DOHH2 (cell line): Measurements from ENCODE around the gene MACROD2.

Experiments used
- H3F3A ChIP-seq: fragments of 200-600 bp; sonication (generic), shearing (Covaris generic); 2 replicates; pipeline ENCODE4 v1.6.0; 2016; ENCODE audit warnings: antibody characterized with exemption, mild to moderate bottlenecking; ENCODE audit not compliant: control insufficient read depth, insufficient read depth
- H3K27ac ChIP-seq: fragments of 200-600 bp; sonication (generic); 2 replicates; pipeline ENCODE4 v1.5.1; 2014; ENCODE audit warnings: low read depth, mild to moderate bottlenecking, low read length, moderate library complexity
- H3K27me3 ChIP-seq: fragments of 200-600 bp; sonication (generic); 2 replicates; pipeline ENCODE4 v1.6.1; 2014; ENCODE audit warnings: mild to moderate bottlenecking, low read length, mixed read lengths; ENCODE audit not compliant: control insufficient read depth
- H3K36me3 ChIP-seq: fragments of 200-600 bp; sonication (generic); 2 replicates; pipeline ENCODE4 v1.6.1; 2014; ENCODE audit warnings: mild to moderate bottlenecking, low read length, moderate library complexity, mixed read lengths; ENCODE audit not compliant: control insufficient read depth
- H3K4me1 ChIP-seq: fragments of 200-600 bp; sonication (generic); 2 replicates; pipeline ENCODE4 v1.6.1; 2014; ENCODE audit warnings: mild to moderate bottlenecking, low read length, mixed read lengths; ENCODE audit not compliant: control insufficient read depth
- H3K4me2 ChIP-seq: fragments of 200-600 bp; sonication (generic); 2 replicates; pipeline ENCODE4 v1.6.0; 2014; ENCODE audit warnings: mild to moderate bottlenecking, low read length, moderate library complexity
- H3K4me3 ChIP-seq: fragments of 200-600 bp; sonication (generic); 2 replicates; pipeline ENCODE4 v1.5.1; 2014; ENCODE audit warnings: mild to moderate bottlenecking, low read length, mixed read lengths
- H3K79me2 ChIP-seq: fragments of 200-600 bp; sonication (generic); 2 replicates; pipeline ENCODE4 v1.6.1; 2014; ENCODE audit warnings: mild to moderate bottlenecking, low read length, mixed read lengths; ENCODE audit not compliant: control insufficient read depth
- H3K9me2 ChIP-seq: fragments of 200-600 bp; sonication (generic); replicated peaks from 2 replicates; pipeline ENCODE4 v1.6.1; 2014; ENCODE audit warnings: mild to moderate bottlenecking, low read length, mixed read lengths; ENCODE audit not compliant: control insufficient read depth
- H3K9me3 ChIP-seq: fragments of 200-600 bp; sonication (generic); 2 replicates; pipeline ENCODE4 v1.6.1; 2014; ENCODE audit warnings: antibody characterized with exemption, low read length, mixed read lengths; ENCODE audit not compliant: control insufficient read depth, insufficient read depth
- H4K20me1 ChIP-seq: fragments of 200-600 bp; sonication (generic); 2 replicates; pipeline ENCODE4 v1.6.0; 2014; ENCODE audit warnings: low read depth, mild to moderate bottlenecking, antibody characterized with exemption, low read length, moderate library complexity; ENCODE audit not compliant: control insufficient read depth, insufficient read depth
- CTCF ChIP-seq: fragments of 200-600 bp; sonication (generic); IDR thresholded peaks from one replicate; pipeline ENCODE4 v1.5.1; 2014; ENCODE audit warnings: antibody characterized with exemption, mild to moderate bottlenecking, low read depth, low read length; ENCODE audit not compliant: poor library complexity, severe bottlenecking
- EZH2phosphoT487 ChIP-seq: fragments of 200-600 bp; sonication (generic); IDR thresholded peaks from 2 replicates; pipeline ENCODE4 v1.6.1; 2017; ENCODE audit warnings: borderline replicate concordance, mild to moderate bottlenecking, antibody characterized with exemption, low read length, moderate library complexity, mixed read lengths

The MACROD2 gene

GRCh38 chr20:14984768-14985622 lies 989.7 kb downstream of the MACROD2 start:
- Histone ChIP-seq H3K4me2 (no peak overlapping the region), H3F3A (no peaks in the 10 kb centered on the region), H3K9me2 (no peaks in the 10 kb centered on the region), H3K27ac (no peak overlapping the region), H3K4me1 (no peaks in the 10 kb centered on the region), H4K20me1 (no peaks in the 10 kb centered on the region), H3K27me3 (no peaks in the 10 kb centered on the region), H3K79me2 (no peaks in the 10 kb centered on the region), H3K4me3 (no peak overlapping the region), H3K36me3 (no peaks in the 10 kb centered on the region), H3K9me3 (no peaks in the 10 kb centered on the region; the same call in 1 of the 2 replicates)
- TF ChIP-seq EZH2phosphoT487, result no peak

GRCh38 chr20:14986026-14986655 lies 990.8 kb downstream of the MACROD2 start:
- Histone ChIP-seq H3K27ac (no peak overlapping the region), H3K9me2 (no peaks in the 10 kb centered on the region), H3K79me2 (no peaks in the 10 kb centered on the region), H3K4me1 (no peaks in the 10 kb centered on the region), H3K36me3 (no peaks in the 10 kb centered on the region), H3K4me2 (no peak overlapping the region), H4K20me1 (no peaks in the 10 kb centered on the region), H3F3A (no peaks in the 10 kb centered on the region), H3K27me3 (no peaks in the 10 kb centered on the region), H3K4me3 (no peak overlapping the region), H3K9me3 (no peaks in the 10 kb centered on the region; the same call in 1 of the 2 replicates)
- TF ChIP-seq CTCF (no peak), EZH2phosphoT487 (no peak)

- Histone ChIP-seq H3K4me1 (no peaks in the 10 kb centered on the region), H3K4me3 (no peak overlapping the region), H3K79me2 (no peaks in the 10 kb centered on the region), H3K27ac (no peak overlapping the region), H3K9me3 (no peaks in the 10 kb centered on the region; the same call in 1 of the 2 replicates), H3K36me3 (no peaks in the 10 kb centered on the region), H4K20me1 (no peaks in the 10 kb centered on the region), H3K9me2 (no peaks in the 10 kb centered on the region), H3K27me3 (no peaks in the 10 kb centered on the region), H3K4me2 (no peak overlapping the region), H3F3A (no peaks in the 10 kb centered on the region)
- TF ChIP-seq EZH2phosphoT487 (no peak), CTCF (no peak)
Measured at GRCh38 chr20:14986656-14987055, 991.3 kb downstream of the MACROD2 start.
